HCT116 (cell line): ENCODE measurements around the gene EHD1. TPM values are rescaled to one million over a fixed set of nuclear protein-coding genes. Genes with fewer than 3 reads are reported as not detected.

Experiments
- ATAC-seq: fragments of 200-7000 bp; cut with Tn5 transposase; 2 replicates; pipeline ENCODE4 v1.9.1; 2020; ENCODE audit warnings: mild to moderate bottlenecking, moderate library complexity
- BruUV-seq: library from RNA; stranded (reverse); fragments of 400-500 nt; replicated peaks from 2 replicates; lab custom pipeline; 2021; lab: Mats Ljungman, UMichigan
- CTCF ChIA-PET: fragments of 300-600 bp; sonication (Branson Sonifier 250); formaldehyde crosslinking; loops from one replicate; lab custom pipeline; 2021; ENCODE audit warnings: antibody characterized with exemption; lab: Charles Lee
- POLR2A ChIA-PET: fragments of 300-600, 350-600 bp; sonication (Branson Sonifier 250); formaldehyde crosslinking; loops from one replicate; lab custom pipeline; 2021; ENCODE audit warnings: antibody characterized with exemption; lab: Charles Lee
- RAD21 ChIA-PET, 2 experiments: fragments of 300-600 bp; sonication (Branson Sonifier 250); formaldehyde crosslinking; loops; one replicate each; lab custom pipeline; 2023; ENCODE audit warnings: low total read pairs in 2 of 2; ENCODE audit not compliant: uncharacterized antibody in 2 of 2, unreplicated experiment in 2 of 2, low non-redundant PET in 1 of 2; lab: Charles Lee
- DNase-seq: peaks from one replicate; pipeline ENCODE4 v3.0.0-alpha.2; 2010; ENCODE audit warnings: low read depth, low spot score
- H2AFZ ChIP-seq: fragments of 200-600 bp; shearing (Covaris generic), sonication (generic); 2 replicates; pipeline ENCODE4 v1.6.1; 2017; ENCODE audit warnings: low read depth, mixed run types, mixed read lengths, antibody characterized with exemption, low read length; ENCODE audit not compliant: poor library complexity, severe bottlenecking
- H3K27ac ChIP-seq: 2 replicates; pipeline ENCODE4 v1.5.1; 2012; ENCODE audit warnings: low read depth, low read length
- H3K27me3 ChIP-seq: fragments of 200-600 bp; sonication (generic); 2 replicates; pipeline ENCODE4 v1.6.1; 2016; ENCODE audit warnings: mixed run types, low read length, mixed read lengths; ENCODE audit not compliant: insufficient read depth
- H3K36me3 ChIP-seq, 2 experiments: fragments of 200-500 bp in 1 of 2; fragments of 200-600 bp in 1 of 2; sonication (Bioruptor generic) in 1 of 2; sonication (generic) in 1 of 2; 2 replicates each; pipeline versions ENCODE4 v1.5.1 to v1.6.1; 2014 to 2016; ENCODE audit warnings: low read length in 2 of 2, inconsistent platforms in 1 of 2, mixed read lengths in 1 of 2, mixed run types in 1 of 2; ENCODE audit not compliant: insufficient read depth in 2 of 2, control insufficient read depth in 1 of 2
- H3K4me1 ChIP-seq, 2 experiments: fragments of 200-600 bp in 1 of 2; sonication (generic) in 1 of 2; 2 replicates each; pipeline versions ENCODE4 v1.5.1 to v1.6.1; 2012 to 2017; ENCODE audit warnings: low read length in 2 of 2, inconsistent platforms in 1 of 2, mild to moderate bottlenecking in 1 of 2, mixed read lengths in 1 of 2, mixed run types in 1 of 2, moderate library complexity in 1 of 2; ENCODE audit not compliant: insufficient read depth in 2 of 2, control insufficient read depth in 1 of 2
- H3K4me2 ChIP-seq: fragments of 200-600 bp; sonication (generic); 2 replicates; pipeline ENCODE4 v1.6.1; 2017; ENCODE audit warnings: mixed run types, low read length, mixed read lengths
- H3K4me3 ChIP-seq, 2 experiments: fragments of 200-600 bp in 1 of 2; sonication (generic) in 1 of 2; replicated peaks in 1 of 2; 2 replicates each; pipeline ENCODE4 v1.5.1; 2011 to 2016; ENCODE audit warnings: low read length in 2 of 2, control low read depth in 1 of 2, low read depth in 1 of 2, mild to moderate bottlenecking in 1 of 2, mixed read lengths in 1 of 2, mixed run types in 1 of 2
- H3K79me2 ChIP-seq: fragments of 200-600 bp; sonication (generic); 2 replicates; pipeline ENCODE4 v1.6.1; 2017; ENCODE audit warnings: mild to moderate bottlenecking, mixed run types, low read length, moderate library complexity, mixed read lengths; ENCODE audit not compliant: insufficient read depth
- H3K9ac ChIP-seq: fragments of 200-600 bp; sonication (generic); 2 replicates; pipeline ENCODE4 v1.6.1; 2016; ENCODE audit warnings: low read length, mixed read lengths
- H3K9me2 ChIP-seq: fragments of 200-600 bp; sonication (generic), shearing (Covaris generic); 2 replicates; pipeline ENCODE4 v1.6.1; 2017; ENCODE audit warnings: mixed run types, mild to moderate bottlenecking, moderate library complexity; ENCODE audit not compliant: insufficient read depth
- H3K9me3 ChIP-seq, 2 experiments: fragments of 200-500 bp in 1 of 2; fragments of 200-600 bp in 1 of 2; sonication (Bioruptor generic) in 1 of 2; sonication (generic) in 1 of 2; 2 replicates each; pipeline ENCODE4 v1.6.1; 2014 to 2017; ENCODE audit warnings: low read length in 2 of 2, mixed read lengths in 2 of 2, inconsistent platforms in 1 of 2, low read depth in 1 of 2, mild to moderate bottlenecking in 1 of 2, mixed run types in 1 of 2, moderate library complexity in 1 of 2; ENCODE audit not compliant: control insufficient read depth in 1 of 2, insufficient read depth in 1 of 2
- H4K20me1 ChIP-seq: fragments of 200-600 bp; sonication (generic), shearing (Covaris generic); 2 replicates; pipeline ENCODE4 v1.6.1; 2017; ENCODE audit warnings: mixed run types, mild to moderate bottlenecking, moderate library complexity; ENCODE audit not compliant: insufficient read depth
- CBX3 ChIP-seq: IDR thresholded peaks from 2 replicates; pipeline ENCODE4 v1.6.1; 2012; ENCODE audit warnings: low read depth
- ELF1 ChIP-seq: IDR thresholded peaks from 2 replicates; pipeline ENCODE4 v1.6.1; 2012; ENCODE audit warnings: low read depth, borderline replicate concordance
- POLR2A ChIP-seq: IDR thresholded peaks from 2 replicates; pipeline ENCODE4 v1.7.0; 2011; ENCODE audit warnings: borderline replicate concordance; ENCODE audit not compliant: insufficient read depth, insufficient read length; ENCODE audit errors: extremely low read depth
- POLR2AphosphoS5 ChIP-seq: IDR thresholded peaks from 2 replicates; pipeline ENCODE4 v1.6.1; 2011; ENCODE audit warnings: mild to moderate bottlenecking, low read depth, low read length, moderate library complexity
- ZFX ChIP-seq: fragments of 450-650 bp; IDR thresholded peaks from 2 replicates; pipeline ENCODE4 v1.6.1; 2017
- intact Hi-C: fragments of 100-400 bp; cut with micrococcal nuclease; formaldehyde crosslinking; loops from 2 replicates; pipeline ENCODE4 v1.10.0; 2022
- total RNA-seq: library from RNA; stranded (reverse); gene quantifications from one replicate; pipeline ENCODE4 v1.2.1, GENCODE V29; 2021; ENCODE audit not compliant: unreplicated experiment
- TF ChIP-seq, protein P1 (sequence below): IDR thresholded peaks from 2 replicates; pipeline ENCODE4 v1.6.1; 2012

The EHD1 gene
- total RNA-seq, 1 experiment from 2014 or later, result 48.1 TPM

GRCh38 chr11:64868904-64869570, 9.4 kb downstream of the EHD1 start:
- RAD21 ChIA-PET, result no interaction called here
- no peaks in the 10 kb centered on the region for H3K9me3 ChIP-seq
- ATAC-seq, result no peak
- no peak for TF ChIP-seq ELF1
- TF ChIP-seq, all 23 proteins: peak for 0
- H3K27ac ChIP-seq, result no peak overlapping the region
- POLR2A ChIA-PET, result interaction anchor here (0.7 kb wide), 1 partner anchor 13 kb away, joined by 5 read pairs; no protein-coding TSS in a partner anchor
- no peaks in the 10 kb centered on the region for H4K20me1 ChIP-seq
- H3K4me3 ChIP-seq, result no peak overlapping the region
- no peak overlapping the region for H2AFZ ChIP-seq
- DNase-seq, result no peak
- peaks cover 6 to 73% of the 10 kb centered on the region in 2 experiments; a peak in 3 of 4 replicates for H3K4me1 ChIP-seq
- H3K36me3 ChIP-seq, result peaks cover 22 to 38% of the 10 kb centered on the region in 2 experiments
- peak overlapping the region; percentile 28; the same call in 1 of the 2 replicates for H3K4me2 ChIP-seq
- CTCF ChIA-PET, result interaction anchor here (1.4 to 1.5 kb wide), 2 partner anchors 19 to 21 kb away, joined by 3 to 4 read pairs; no protein-coding TSS in a partner anchor
- H3K79me2 ChIP-seq, result peaks cover 93% of the 10 kb centered on the region
- no TSS peak for BruUV-seq
- no peaks in the 10 kb centered on the region for H3K9me2 ChIP-seq
- H3K9ac ChIP-seq, result no peak overlapping the region
- intact Hi-C loops, result no loop called here
- H3K27me3 ChIP-seq, result no peaks in the 10 kb centered on the region

GRCh38 chr11:64867748-64868462, 10.5 kb downstream of the EHD1 start:
- peak overlapping the region; percentile 29; the same call in 1 of the 2 replicates for H3K27ac ChIP-seq
- no peak overlapping the region; the same call in 1 of the 2 replicates for H3K9ac ChIP-seq
- ChIA-PET POLR2A (interaction anchor here (1.0 kb wide), 1 partner anchor 9 kb away, joined by 4 read pairs; no protein-coding TSS in a partner anchor), RAD21 (no interaction called here), CTCF (interaction anchor here (1.5 kb wide), 1 partner anchor 19 kb away, joined by 3 read pairs; no protein-coding TSS in a partner anchor)
- H3K79me2 ChIP-seq, result peaks cover 98% of the 10 kb centered on the region
- peaks cover 6 to 82% of the 10 kb centered on the region in 2 experiments; a peak in 3 of 4 replicates for H3K4me1 ChIP-seq
- peaks cover 17 to 32% of the 10 kb centered on the region in 2 experiments; a peak in 3 of 4 replicates for H3K36me3 ChIP-seq
- ATAC-seq (0 out of 2 replicates have a peak, but pooled peaks have one; percentile 12), DNase-seq (no peak)
- H4K20me1 ChIP-seq, result no peaks in the 10 kb centered on the region
- no peak overlapping the region for H3K4me3 ChIP-seq
- H3K9me3 ChIP-seq, result no peaks in the 10 kb centered on the region
- TF ChIP-seq POLR2AphosphoS5, result no peak
- no peak for TF ChIP-seq ZFX
- TF ChIP-seq CBX3, result no peak
- no peak for TF ChIP-seq POLR2A
- TF ChIP-seq, protein P1, sequence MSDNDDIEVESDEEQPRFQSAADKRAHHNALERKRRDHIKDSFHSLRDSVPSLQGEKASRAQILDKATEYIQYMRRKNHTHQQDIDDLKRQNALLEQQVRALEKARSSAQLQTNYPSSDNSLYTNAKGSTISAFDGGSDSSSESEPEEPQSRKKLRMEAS, result no peak
- no peak overlapping the region for H2AFZ ChIP-seq
- H3K4me2 ChIP-seq, result peak overlapping the region; percentile 28
- intact Hi-C loops, result no loop called here
- H3K27me3 ChIP-seq, result no peaks in the 10 kb centered on the region
- no TSS peak for BruUV-seq
- no peaks in the 10 kb centered on the region for H3K9me2 ChIP-seq
